Left renal pelvis (tissue), 4 donors: ENCODE data around the gene COX7A2L. TPM values are rescaled to one million over a fixed set of nuclear protein-coding genes. Genes with fewer than 3 reads are reported as not detected.
"Not testable (repeated sequence)": the region's sequence is repeated elsewhere in the genome, so short reads cannot be mapped to it uniquely, and the experiment has no call there.

Source experiments
- DNase-seq, 4 donors: peaks; one replicate each; pipeline ENCODE4 v3.0.0-alpha.2; 2013; ENCODE audit warnings: low read depth in 4 of 4, low spot score in 3 of 4
- polyA plus RNA-seq, 4 donors: library from polyadenylated mRNA; unstranded; fragments of 120-200 nt; gene quantifications; one replicate each; pipeline ENCODE4 v1.2.1, GENCODE V29; 2013; ENCODE audit not compliant: insufficient read length in 4 of 4

COX7A2L gene
- polyA plus RNA-seq, result 100 to 1,000 TPM; 157 to 198 (median 175) TPM

- peak; percentile 95 to 97 (median 96) for DNase-seq
Measured at GRCh38 chr2:42360890-42361727, at the start of gene COX7A2L. Gene COX7A2L, minus strand, starts transcription at chr2:42361217. Its CDS starts 56 bp downstream, at chr2:42361161.

- no peak for DNase-seq
Measured at GRCh38 chr2:42408009-42408408, 47.0 kb upstream of the COX7A2L start.

GRCh38 chr2:42407476-42407875 lies 46.5 kb upstream of the COX7A2L start:
- no peak for DNase-seq

- no peak for DNase-seq
Measured at GRCh38 chr2:42404676-42405075, 43.7 kb upstream of the COX7A2L start.

GRCh38 chr2:42401773-42402172 lies 40.8 kb upstream of the COX7A2L start:
- DNase-seq, result no peak

- not testable (repeated sequence) for DNase-seq
Measured at GRCh38 chr2:42398052-42398451, 37.0 kb upstream of the COX7A2L start.

GRCh38 chr2:42393320-42393719 lies 32.3 kb upstream of the COX7A2L start:
- DNase-seq, result not testable (repeated sequence)

GRCh38 chr2:42392191-42392590 lies 31.2 kb upstream of the COX7A2L start:
- DNase-seq, result no peak

GRCh38 chr2:42390401-42390969 lies 29.5 kb upstream of the COX7A2L start:
- DNase-seq, result no peak

GRCh38 chr2:42386682-42387081 lies 25.7 kb upstream of the COX7A2L start:
- DNase-seq, result no peak

- no peak for DNase-seq
Measured at GRCh38 chr2:42385225-42385624, 24.2 kb upstream of the COX7A2L start.

- DNase-seq, result no peak
Measured at GRCh38 chr2:42383855-42384530, 23.0 kb upstream of the COX7A2L start.

GRCh38 chr2:42382144-42382543 lies 21.1 kb upstream of the COX7A2L start:
- no peak for DNase-seq

GRCh38 chr2:42380026-42380425 lies 19.0 kb upstream of the COX7A2L start:
- not testable (repeated sequence) for DNase-seq

GRCh38 chr2:42378415-42378814 lies 17.4 kb upstream of the COX7A2L start:
- DNase-seq, result no peak

- no peak for DNase-seq
Measured at GRCh38 chr2:42376758-42377157, 15.7 kb upstream of the COX7A2L start.

- no peak for DNase-seq
Measured at GRCh38 chr2:42372474-42373200, 11.6 kb upstream of the COX7A2L start.

GRCh38 chr2:42371611-42372473 lies 10.8 kb upstream of the COX7A2L start:
- no peak for DNase-seq

GRCh38 chr2:42369532-42370229 lies 8.7 kb upstream of the COX7A2L start:
- peak; percentile 74 to 96 (median 82) for DNase-seq
